GOT3 (cell line): ENCODE results near the gene DOCK2.
"Not testable (repeated sequence)": the region's sequence is repeated elsewhere in the genome, so short reads cannot be mapped to it uniquely, and the experiment has no call there.

Experiments used
- DNase-seq: peaks from one replicate; lab custom pipeline; 2025; ENCODE audit warnings: mixed read lengths; lab: John Stamatoyannopoulos, UW

DOCK2 gene

DNA sequence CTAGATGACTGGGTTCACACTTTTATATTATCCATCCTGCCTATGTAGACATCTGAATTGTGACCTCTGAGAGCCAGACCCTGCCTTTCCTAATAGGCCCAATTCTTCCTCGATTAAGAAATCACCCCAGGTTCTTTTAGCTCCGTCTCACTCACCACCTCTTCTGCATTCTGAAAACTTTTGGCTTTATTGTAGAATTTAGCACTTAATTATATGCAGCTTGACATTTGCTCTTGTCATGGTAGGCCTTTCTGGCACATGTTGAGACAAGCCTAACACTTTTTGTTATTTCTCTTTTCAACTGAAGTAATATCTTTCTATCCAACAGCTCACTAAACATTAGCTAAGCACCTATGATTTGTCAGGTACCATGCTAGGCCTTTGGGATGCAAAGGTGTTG lies 180.0 kb downstream of the DOCK2 start:
- DNase-seq: no peak

DNA sequence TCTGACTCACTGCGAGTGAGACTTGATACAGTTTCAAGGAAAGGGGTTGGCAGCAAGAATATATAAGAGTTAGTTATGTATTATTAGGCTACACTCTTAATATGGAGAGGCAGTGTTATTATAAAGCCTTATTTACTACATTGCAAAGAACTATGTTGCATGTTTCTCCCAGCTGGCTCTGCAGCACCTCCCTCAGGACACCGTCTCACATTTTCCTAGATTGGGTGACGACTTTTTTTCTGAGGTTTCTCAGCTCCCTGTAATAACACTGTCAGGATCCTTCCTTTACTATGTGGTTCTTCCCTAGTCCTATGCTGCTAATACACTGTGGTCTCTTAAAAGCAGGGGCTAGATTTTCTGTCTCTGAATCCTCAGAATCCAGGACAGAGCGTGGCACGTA lies 189.5 kb downstream of the DOCK2 start:
- no peak for DNase-seq

DNA sequence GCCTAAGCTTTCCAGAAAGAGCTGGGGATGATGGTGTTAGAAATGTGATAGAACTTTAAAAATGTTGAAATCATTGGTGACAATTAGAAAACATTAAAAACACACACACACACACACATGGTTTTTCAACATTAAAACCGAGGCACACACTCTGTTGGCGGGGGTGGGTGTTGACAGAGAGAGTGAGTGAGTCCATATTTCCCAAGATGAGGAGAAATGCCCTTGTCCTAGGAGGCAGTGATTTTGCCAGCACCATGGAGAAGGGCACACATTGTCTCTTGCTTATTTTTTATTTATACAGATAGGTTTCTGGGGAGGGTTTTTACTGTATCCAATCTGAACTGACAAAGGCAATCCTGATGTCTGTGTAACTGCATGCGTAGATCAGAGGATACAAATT lies 190.7 kb downstream of the DOCK2 start:
- DNase-seq: no peak

DNA sequence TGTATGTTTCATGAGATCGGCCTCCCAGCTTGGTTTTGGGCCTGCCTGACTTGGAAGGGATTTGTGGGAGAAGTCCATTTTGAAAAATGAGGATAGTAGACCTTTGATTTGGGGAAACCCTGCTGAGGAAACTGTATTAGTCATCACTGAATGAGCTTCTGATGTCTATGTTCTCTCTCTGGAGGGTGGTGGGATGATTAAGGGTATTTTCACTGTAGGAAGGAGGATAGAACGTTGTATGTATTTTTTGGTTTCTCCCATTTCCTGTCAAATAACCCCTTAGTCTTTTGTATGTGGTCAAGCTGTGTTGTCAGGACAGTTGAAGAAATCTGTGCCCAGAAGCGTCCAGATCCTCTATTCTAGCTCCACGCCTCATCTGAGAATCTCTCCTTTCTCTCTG lies 191.3 kb downstream of the DOCK2 start:
- DNase-seq: no peak

DNA sequence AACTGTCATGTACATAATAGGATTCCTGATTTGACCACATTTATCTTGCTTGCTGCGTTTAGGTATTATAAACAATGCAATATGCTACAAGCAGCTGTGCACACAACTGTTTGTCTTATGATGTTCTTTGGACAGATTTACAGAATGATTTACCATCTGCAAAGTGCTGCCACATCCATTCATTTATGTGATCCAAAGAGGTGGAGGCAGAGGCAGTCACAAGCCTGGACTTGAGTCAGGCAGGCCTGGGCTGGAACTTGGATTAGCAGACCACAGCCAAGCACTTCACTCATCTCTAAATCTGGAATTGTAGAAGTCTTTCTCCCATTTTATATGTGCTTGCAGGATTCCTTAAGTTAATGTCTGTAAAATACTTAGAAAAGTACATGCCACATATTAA lies 194.3 kb downstream of the DOCK2 start:
- no peak for DNase-seq

DNA sequence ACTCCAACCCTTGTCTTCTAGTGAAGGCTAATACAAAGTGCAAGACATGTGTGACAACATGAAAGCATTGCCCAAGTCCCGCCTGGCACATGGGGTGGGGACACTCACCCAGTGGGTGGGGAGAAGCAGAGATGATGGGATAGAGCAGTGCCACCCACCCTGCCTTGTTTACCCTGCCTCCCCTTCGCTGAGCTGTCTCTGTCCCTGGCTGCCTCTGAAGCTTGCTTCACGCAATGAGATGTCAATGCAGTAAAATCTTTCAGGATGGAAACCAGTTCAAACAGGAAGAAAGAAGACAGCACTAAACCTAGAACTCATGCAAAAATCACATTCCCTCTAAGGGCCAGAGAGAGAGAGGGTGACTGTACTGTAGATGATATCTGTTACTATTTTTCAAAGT lies 195.2 kb downstream of the DOCK2 start:
- no peak for DNase-seq

DNA sequence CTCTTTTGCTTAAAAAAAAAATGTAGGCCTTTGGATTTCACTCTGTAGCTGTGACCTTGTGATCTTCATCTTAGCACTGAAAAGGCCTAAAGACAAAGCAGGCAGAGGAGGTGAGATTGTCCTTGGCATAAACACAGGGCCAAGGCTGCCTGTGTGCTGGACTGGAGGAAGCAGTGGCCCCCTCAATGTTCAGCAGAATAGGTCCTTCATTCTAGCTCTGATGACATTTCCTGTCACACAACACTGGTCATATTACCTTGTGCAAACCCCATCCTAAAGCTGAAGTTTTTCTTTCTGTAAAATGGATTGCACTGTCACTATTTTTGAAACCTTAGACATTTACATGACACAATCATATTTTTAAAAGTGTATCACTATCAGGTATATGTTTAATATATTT lies 195.8 kb downstream of the DOCK2 start:
- DNase-seq: no peak

DNA sequence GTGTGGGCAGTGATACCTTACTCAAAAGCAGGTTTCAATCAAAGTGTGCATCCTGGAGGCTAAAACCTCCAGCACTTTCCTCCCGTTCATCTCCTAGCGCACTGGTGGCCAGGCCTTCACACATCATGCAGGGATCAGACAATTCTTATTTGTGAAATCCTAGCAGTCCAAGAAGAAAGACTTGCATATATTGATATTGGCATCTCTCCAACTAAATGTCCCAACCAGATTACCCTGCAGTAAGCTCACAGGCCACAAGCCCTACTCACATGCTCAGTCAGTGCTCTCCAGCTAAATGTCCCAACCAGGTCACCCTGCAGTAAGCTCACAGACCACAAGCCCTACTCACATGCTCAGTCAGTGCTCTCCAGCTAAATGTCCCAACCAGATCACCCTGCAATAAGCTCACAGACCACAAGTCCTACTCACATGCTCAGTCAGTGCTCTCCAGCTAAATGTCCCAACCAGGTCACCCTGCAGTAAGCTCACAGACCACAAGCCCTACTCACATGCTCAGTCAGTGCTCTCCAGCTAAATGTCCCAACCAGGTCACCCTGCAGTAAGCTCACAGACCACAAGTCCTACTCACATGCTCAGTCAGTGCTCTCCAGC lies 196.7 kb downstream of the DOCK2 start:
- DNase-seq: not testable (repeated sequence)

DNA sequence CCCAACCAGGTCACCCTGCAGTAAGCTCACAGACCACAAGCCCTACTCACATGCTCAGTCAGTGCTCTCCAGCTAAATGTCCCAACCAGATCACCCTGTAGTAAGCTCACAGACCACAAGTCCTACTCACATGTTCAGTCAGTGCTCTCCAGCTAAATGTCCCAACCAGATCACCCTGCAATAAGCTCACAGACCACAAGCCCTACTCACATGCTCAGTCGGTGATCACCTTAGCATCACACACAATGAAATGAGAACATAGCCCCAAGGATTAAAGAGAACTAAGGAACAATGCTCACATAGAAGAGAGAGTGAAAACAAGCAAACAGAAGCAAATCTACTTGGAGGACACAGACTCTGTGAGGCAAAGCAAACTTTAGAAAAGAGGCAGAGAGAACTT lies 197.5 kb downstream of the DOCK2 start:
- DNase-seq: not testable (repeated sequence)

DNA sequence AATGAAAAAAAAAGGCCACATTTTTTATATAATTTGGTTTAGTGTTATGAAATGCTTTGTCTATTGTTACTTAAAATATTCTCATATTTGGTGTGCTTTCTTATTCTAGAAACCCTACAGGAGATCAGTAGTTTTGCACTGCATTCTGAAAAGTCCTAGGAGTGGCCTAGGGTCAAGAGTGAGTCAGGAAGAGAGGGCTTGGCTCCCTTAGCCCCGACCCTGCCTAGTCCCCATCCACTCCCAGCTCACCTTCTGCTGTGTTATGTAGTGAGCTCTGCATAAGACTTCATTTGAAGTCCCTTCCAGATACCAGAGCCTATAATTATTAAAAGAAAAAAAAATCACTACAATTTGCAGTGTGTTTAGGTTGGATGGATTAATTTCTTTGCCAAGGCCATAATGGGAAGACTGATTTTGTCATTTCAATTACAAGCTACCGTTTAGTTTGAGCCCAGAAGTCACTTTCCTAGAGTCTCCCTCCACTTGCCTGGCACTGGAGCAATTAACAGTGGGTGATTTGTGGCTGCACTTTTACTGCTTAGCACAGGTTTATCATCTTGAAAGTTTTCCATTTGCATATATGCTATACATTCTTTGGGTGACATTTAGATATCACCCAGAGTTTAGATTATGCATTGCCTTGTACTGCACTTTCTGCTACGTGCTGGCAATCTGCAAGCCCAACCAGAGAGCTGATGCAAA lies 199.9 kb downstream of the DOCK2 start:
- DNase-seq: no peak

DNA sequence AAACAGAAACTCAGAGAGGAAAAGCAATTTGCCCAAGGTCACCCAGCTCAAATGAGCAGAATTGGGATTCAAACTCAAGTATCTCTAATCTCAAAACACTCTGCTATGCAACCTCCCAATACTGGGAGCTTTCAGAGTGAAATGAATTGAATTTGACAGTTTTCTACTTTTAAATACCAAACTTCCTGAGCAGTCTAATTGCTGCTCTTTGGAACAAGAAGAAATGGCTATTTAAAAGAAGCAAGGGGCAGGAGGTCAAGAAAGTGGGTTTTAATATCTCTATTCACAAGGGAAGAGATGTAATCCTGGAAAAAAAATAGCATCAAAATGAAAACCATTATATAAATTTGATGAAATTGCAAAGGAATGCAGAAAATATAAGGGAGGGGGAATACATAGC lies 200.6 kb downstream of the DOCK2 start:
- no peak for DNase-seq

DNA sequence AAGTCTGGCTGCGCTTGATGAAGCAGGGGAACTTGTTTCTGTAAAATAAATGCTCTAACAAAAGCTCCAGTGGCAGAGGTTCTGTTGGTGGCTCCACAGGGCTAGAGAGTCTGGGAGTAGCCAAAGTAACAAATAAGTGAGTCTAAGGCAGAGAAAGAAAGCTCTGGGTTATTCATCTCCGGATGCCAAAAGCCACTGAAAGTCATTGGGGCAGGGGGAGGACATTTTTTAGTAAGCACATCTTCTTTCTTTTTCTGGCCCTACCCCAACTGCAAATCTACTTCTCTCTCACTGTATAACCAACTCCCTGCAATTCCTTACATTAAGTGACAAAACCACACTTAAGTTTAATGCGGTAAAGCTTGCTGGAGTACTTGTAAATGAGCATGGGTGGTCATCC lies 201.6 kb downstream of the DOCK2 start:
- DNase-seq: no peak

DNA sequence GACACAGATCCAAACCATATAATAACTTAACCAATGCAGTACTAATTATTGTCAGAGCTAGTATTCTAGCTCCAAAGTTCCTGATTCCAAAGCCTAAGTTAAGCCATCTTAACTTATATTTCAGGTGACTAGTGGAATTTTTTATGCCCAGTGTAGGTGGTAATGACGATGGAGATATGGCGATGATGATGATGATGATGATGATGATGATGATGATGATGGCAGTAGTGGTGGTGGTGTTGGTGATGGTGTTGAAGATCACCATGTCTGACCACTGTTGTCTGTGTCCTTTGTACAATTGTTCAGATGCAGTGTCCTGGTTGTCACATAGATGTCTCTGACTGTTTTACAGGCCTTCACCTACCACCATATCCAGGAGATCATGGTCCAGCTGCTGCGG lies 203.3 kb downstream of the DOCK2 start:
- DNase-seq: no peak

DNA sequence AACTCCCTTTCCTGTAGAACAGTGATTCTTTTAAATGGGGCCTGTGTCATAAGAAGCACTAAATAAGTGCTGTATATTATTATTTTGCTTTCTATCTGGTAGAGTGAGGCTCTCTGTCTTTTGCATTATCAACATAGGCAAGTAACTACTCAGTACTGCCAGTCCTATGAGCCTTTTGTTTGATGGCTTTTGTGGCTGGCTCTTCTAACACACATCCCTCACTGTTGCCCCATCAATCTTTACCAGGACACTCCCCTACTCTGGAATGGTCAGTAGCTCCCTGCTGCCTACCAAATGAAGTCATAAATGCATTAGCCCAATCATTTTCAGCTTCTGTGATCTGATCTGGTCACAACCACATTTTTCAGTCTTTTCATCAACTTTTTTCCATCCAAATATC lies 205.6 kb downstream of the DOCK2 start:
- DNase-seq: no peak

DNA sequence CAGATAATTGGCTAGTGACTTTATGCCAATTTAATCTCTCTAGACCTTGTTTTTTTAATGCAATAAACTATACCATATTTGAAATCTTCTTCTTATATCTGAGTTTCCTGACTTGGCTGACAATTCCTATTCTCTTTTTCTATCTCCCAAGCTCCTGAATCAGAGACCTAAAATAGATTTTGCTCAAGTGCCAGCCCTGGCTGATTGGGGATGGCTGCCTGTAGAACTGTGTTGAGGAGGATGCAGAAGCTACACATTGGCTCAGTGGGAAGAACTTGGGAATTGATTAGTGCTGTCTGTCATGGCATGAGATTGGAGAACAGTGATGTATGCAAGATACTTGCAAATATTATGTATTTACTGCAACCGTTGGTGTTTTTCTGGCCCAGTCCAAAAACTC lies 210.4 kb downstream of the DOCK2 start:
- no peak for DNase-seq

DNA sequence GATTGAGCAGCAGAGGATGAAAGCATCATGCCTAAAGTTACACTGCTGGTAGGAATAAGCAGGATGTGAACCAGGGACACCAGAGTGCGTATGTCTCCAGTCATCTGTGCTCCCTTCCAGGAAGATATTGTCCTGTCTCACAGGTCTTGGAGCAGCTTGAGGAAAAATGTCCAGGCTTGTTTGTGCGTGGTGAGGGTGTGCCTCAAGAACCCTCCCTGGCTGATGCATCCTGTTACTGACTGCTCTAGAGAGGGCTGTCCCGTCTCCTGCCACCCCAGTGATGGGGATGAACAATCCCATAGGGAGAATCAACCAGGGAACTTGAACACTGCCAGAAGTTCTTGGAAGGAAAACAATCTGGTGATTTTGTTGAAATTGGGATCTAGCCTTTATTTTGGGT lies 211.2 kb downstream of the DOCK2 start:
- DNase-seq: no peak

DNA sequence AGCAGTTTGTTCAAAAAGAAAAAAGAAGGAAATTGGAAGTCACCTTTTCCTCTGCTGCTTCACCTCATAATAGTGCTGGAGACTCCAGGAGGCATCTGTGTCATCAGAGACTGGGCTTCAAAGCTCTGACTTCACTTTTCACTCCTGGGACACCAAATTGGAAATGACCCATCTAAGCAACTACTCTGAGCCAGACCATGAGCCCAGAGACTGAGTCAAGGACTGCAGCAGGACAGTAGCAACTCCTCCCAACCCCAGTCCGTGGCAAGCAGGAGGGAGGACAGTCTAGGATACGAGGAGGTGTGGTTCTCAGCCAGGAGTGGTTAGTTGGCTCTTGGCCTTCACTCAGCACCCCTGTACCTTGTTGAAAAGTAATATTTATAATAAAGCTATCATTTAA lies 211.7 kb downstream of the DOCK2 start:
- DNase-seq: no peak

DNA sequence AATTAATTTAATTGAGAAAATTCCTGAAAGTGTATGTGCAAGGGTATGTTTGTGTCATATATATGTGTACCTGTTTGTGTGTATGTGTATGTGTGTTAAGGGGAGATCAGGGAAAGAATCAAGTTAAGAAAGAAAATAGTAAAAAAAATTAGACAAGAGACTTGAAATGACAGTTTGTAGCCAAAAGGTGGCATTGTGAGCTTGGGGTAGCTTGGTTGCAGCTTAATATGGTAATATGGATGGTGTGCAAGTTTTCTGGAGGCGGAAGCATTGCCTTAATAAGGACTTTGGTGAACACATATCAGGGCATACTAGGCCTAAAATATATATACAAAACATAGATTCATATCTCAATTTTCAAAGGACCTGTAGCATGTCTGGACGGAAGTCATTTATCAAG lies 213.3 kb downstream of the DOCK2 start:
- no peak for DNase-seq

DNA sequence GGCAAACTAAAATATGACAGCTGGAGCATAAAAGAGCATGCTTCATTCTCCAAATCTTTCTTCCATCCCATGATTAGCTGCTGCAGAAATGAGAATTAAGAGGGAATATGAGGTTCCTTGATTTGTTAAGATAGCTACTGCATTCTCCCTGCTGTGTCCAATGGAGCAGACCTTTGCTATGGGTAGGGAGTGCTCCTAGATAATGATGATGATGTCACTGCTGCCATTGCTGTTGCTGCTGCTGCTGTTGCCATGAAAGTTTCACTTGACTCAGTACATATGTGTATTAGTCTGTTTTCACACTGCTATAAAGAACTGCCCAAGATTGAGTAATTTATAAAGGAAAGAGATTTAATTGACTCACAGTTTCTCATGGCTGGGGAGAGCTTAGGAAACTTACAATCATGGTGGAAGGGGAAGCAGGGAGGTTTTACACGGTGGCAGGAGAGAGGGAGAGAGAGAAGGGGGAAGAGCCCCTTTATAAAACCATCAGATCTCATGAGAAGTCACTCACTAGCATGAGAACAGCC lies 214.3 kb downstream of the DOCK2 start:
- no peak for DNase-seq

DNA sequence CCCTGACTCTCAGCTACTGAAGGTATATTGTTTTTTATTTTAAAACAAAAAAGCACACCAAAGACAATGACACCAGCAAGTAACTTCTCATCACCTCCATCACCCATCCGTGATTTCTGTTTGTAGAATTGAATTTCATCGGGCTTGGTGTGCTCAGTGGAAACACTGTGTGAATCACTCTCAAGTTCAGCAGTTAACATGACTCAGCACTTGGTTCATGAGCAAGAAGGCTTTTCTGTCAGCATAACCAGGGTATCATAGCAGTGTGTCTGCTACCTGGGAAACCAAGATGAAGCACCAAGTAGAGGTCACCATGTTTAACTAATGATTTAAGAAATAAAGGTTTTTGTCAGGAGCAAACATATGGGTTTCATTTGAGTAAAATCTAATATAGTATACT lies 219.5 kb downstream of the DOCK2 start:
- DNase-seq: no peak

DNA sequence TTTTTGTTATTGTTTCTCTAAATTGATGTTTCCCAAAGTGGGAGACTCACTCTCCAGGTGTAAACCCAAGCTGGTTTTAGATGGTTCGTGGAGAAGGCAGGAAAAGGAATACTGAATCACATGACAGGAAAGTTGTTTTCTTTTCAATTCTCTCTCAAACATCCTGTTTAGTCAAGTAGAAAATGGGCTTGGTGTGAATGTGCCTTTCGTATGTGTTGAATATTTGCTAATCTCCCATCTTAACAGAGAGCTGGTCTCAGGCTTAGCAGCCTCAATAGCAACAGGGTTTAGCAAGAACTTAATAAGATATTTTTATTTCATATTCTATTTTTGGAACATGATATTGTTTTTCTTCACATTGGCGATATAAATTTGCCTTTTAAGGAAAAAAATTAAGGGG lies 223.5 kb downstream of the DOCK2 start:
- no peak for DNase-seq

DNA sequence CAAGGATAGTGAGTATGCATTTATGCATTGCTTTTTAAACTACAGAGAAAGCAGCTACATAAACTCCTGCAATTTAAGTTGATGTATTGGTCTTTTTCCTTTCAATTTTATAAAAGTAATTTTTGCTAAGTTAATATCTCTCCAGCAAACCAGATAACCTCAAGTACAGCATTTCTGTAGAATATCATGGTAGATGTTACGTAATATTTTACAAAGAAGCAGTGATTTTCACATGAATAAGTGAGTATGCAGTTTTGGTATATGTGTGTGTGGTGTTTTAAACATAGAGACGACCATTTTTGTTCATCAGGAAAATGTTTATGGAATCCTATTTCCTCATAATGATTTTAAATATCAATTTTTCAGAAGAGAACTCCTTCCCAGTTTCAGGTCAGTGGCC lies 224.4 kb downstream of the DOCK2 start:
- no peak for DNase-seq

DNA sequence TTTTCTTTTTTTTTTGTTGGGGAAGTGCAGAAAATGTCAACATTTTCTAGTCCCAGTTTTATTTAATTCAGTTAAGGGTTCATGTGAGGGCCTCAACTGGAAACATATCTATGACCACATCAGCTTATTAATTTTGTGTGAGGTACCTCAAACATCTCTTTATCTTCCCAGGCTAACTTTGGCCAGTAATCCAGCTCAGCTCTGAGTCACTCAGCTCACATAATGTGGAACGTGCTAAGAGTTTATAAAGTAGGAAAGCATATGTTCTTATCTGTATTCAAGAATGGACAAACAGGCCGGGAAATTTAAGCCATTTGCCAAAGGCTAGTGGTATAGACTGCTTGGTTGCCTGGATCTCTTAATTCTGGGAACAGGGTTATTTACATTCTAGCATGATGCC lies 224.9 kb downstream of the DOCK2 start:
- DNase-seq: no peak

DNA sequence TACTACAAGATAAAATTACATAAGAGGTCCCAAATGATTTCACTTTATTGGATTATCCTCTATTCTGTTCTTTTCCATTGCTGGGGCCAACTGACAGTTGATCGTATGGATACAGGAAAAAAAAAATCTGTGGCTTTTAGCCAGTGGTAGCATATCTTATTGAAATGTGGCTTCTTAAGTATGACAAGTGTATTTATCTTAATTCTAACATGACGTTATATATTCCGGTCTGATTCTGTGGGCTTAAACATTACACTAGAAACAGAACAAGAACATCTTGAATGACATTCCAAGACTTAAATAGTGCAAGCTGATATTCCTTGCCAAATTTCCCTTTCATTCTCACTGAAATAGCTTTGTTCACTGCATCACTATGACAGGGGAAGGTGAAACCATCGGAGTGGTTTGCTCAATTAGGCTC lies 225.3 kb downstream of the DOCK2 start:
- no peak for DNase-seq
